Esophagus squamous epithelium (tissue), 5 donors: Measurements from ENCODE around the gene PARD3B. TPM values are rescaled to one million over a fixed set of nuclear protein-coding genes. Genes with fewer than 3 reads are reported as not detected.

Experiments
- DNase-seq: peaks from one replicate; lab custom pipeline; 2025; lab: John Stamatoyannopoulos, UW
- H3K27ac ChIP-seq, 4 donors: fragments of 200-600 bp; sonication (generic); one replicate each; pipeline ENCODE4 v1.5.1; 2016 to 2019; ENCODE audit warnings: mild to moderate bottlenecking in 1 of 4
- H3K27me3 ChIP-seq, 4 donors: fragments of 200-600 bp; sonication (generic); 1 replicate in 3 of 4; 2 replicates in 1 of 4; pipeline versions ENCODE4 v1.5.1 to v1.6.0; 2017 to 2021; ENCODE audit warnings: antibody characterized with exemption in 1 of 4
- H3K36me3 ChIP-seq, 3 donors: fragments of 200-600 bp; sonication (generic); one replicate each; pipeline ENCODE4 v1.5.1; 2016 to 2019
- H3K4me1 ChIP-seq, 3 donors: fragments of 200-600 bp; sonication (generic); one replicate each; pipeline ENCODE4 v1.5.1; 2017 to 2019
- H3K4me3 ChIP-seq, 4 donors: fragments of 200-600 bp; sonication (generic); 1 replicate in 3 of 4; 2 replicates in 1 of 4; pipeline ENCODE4 v1.5.1; 2016 to 2019; ENCODE audit warnings: mild to moderate bottlenecking in 2 of 4, moderate library complexity in 1 of 4
- H3K9me3 ChIP-seq, 3 donors: fragments of 200-600 bp; sonication (generic); one replicate each; pipeline ENCODE4 v1.5.1; 2016 to 2019
- POLR2A ChIP-seq, 4 donors: fragments of 450-650 bp; IDR thresholded peaks; one replicate each; pipeline ENCODE4 v1.6.1; 2017; ENCODE audit warnings: antibody characterized with exemption in 4 of 4, mild to moderate bottlenecking in 4 of 4, moderate library complexity in 3 of 4
- WGBS, 2 donors: methylation state at CpG; one replicate each; pipeline ENCODE4 v1.1.5; 2018; 5-methylcytosine and 5-hydroxymethylcytosine counted together
- intact Hi-C: fragments of 100-400 bp; cut with DNase I; formaldehyde crosslinking; loops from one replicate; pipeline ENCODE4 v1.15.0; 2022
- total RNA-seq, 4 donors: library from RNA; depleted of rRNA; stranded (reverse); fragments of >200 nt; gene quantifications; one replicate each; pipeline ENCODE4 v1.1.0, GENCODE V29; 2016
- TF ChIP-seq, protein P1 (sequence below), 6 experiments: fragments of 450-650 bp in 4 of 6; fragments of 200-600 bp in 2 of 6; sonication (generic) in 2 of 6; IDR thresholded peaks; one replicate each; pipeline ENCODE4 v1.5.1; 2016 to 2019; ENCODE audit warnings: antibody characterized with exemption in 6 of 6, mild to moderate bottlenecking in 4 of 6, moderate library complexity in 4 of 6
- donor health status: DM: yes; HTN: yes; CAD: no.

The PARD3B gene
- total RNA-seq, 4 donors from 2014 or later: 2.4 to 15.8 (median 4.3) TPM

DNA sequence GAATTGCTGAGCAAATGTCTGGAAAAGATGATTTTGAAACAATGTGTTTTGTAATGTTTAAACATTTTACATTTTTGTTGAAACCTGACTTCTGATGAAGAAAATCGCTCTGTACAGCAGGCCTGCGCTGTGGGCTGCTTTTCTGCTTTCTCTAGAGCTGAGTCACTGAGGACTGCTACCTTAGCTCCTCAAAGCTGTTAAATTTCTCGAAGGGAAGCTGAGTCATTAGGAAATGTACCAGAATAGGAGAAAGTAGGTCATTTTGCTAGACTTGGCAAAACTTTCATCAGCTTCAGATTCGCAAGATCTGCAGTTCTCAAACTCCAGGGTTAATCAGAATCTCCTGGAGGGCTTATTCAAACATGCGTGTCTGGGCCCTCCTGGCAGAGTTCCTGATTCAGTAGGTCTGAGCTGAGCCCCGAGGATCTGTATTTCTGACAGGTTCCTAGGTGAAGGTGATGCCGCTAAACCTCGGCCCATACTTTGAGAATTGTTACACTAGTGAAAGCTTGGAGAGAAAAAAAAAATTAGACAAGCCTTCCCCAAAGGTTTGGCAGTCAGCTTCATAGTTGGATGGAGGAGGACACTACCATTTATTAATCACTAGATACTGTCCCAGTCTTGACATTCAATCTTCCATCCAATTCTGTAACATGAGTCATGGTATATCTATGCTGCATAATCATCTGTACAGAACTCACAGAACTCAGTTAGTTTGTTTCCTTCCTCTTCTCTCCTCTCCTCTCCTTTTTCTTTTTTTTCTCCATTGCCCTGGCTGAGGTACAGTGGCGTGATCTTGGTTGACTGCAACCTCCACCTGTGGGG, 297.6 kb downstream of the PARD3B start:
- DNase-seq: no peak
- Histone ChIP-seq H3K4me1 (peaks cover 9 to 27% (median 11%) of the 10 kb centered on the region in 3 donors), H3K9me3 (no peaks in the 10 kb centered on the region), H3K4me3 (peak overlapping the region in 2 of 4 donors; percentile 15 to 18), H3K36me3 (no peaks in the 10 kb centered on the region), H3K27me3 (no peaks in the 10 kb centered on the region), H3K27ac (peak overlapping the region; percentile 33 to 76 (median 52))
- intact Hi-C loops: no loop called here
- no peak for TF ChIP-seq POLR2A (IDR thresholded peaks at IDR 0.05)
- TF ChIP-seq, protein P1, sequence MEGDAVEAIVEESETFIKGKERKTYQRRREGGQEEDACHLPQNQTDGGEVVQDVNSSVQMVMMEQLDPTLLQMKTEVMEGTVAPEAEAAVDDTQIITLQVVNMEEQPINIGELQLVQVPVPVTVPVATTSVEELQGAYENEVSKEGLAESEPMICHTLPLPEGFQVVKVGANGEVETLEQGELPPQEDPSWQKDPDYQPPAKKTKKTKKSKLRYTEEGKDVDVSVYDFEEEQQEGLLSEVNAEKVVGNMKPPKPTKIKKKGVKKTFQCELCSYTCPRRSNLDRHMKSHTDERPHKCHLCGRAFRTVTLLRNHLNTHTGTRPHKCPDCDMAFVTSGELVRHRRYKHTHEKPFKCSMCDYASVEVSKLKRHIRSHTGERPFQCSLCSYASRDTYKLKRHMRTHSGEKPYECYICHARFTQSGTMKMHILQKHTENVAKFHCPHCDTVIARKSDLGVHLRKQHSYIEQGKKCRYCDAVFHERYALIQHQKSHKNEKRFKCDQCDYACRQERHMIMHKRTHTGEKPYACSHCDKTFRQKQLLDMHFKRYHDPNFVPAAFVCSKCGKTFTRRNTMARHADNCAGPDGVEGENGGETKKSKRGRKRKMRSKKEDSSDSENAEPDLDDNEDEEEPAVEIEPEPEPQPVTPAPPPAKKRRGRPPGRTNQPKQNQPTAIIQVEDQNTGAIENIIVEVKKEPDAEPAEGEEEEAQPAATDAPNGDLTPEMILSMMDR (IDR thresholded peaks at IDR 0.05): no peak
- 25 to 28% methylated on average over 6 to 8 of the region's 9 CpGs for WGBS, 2 donors

DNA sequence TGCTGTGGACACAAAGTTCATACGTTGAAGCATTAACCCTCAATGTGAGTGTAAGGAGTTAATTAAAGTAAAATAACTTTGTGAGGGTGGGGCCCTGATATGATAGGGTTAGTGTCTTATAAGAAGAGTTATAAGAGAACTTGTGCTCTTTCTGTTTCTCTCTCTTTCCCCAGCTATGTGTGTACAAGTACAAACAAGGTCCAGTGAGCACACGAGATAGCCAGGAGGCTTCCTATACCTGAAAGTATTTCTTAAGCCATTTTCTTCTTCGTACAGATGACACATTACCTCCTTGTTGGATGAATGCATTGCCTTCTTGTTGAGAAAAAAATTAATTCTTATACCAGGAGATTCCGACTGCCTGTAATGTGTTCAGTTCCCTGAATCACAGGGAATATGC, 301.2 kb downstream of the PARD3B start:
- no peaks in the 10 kb centered on the region for H3K36me3 ChIP-seq
- no peaks in the 10 kb centered on the region for H3K27me3 ChIP-seq
- H3K4me1 ChIP-seq: peaks cover 16 to 54% (median 18%) of the 10 kb centered on the region in 3 donors
- no peaks in the 10 kb centered on the region for H3K9me3 ChIP-seq
- no peak overlapping the region for H3K27ac ChIP-seq
- 43 to 62% methylated on average over 4 of the region's 4 CpGs for WGBS, 2 donors
- H3K4me3 ChIP-seq: no peak overlapping the region
- DNase-seq: no peak
- intact Hi-C loops: no loop called here
- TF ChIP-seq, protein P1 (IDR thresholded peaks at IDR 0.05): no peak
- no peak for TF ChIP-seq POLR2A (IDR thresholded peaks at IDR 0.05)

DNA sequence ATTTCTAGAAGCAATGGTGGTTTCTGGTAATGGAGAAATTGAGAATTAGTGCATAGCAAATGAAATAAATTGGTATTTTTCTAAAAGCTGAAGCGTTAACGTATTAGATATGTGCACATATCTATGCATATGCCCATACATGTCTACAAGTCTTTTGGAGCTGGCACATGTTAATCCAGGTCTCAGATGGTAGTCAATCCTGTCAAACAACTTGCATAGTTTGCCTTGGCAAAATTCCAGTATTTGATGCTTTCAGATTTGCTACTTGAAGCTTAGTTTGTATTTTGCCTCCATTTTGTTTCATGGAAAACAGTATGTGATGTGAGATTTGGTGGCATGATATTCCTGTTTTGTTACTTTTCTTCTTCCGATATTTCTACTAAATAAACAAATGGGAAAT, 304.6 kb downstream of the PARD3B start:
- no peak for TF ChIP-seq POLR2A (IDR thresholded peaks at IDR 0.05)
- TF ChIP-seq, protein P1 (IDR thresholded peaks at IDR 0.05): no peak
- Histone ChIP-seq H3K9me3 (no peaks in the 10 kb centered on the region), H3K4me1 (peaks cover 7 to 57% (median 7%) of the 10 kb centered on the region in 3 donors), H3K27ac (peak overlapping the region in 3 of 4 donors; percentile 33 to 67 (median 50)), H3K36me3 (no peaks in the 10 kb centered on the region), H3K27me3 (no peaks in the 10 kb centered on the region), H3K4me3 (no peak overlapping the region)
- intact Hi-C loops: no loop called here
- no peak for DNase-seq
- 56 to 67% methylated on average over 3 of the region's 3 CpGs for WGBS, 2 donors

DNA sequence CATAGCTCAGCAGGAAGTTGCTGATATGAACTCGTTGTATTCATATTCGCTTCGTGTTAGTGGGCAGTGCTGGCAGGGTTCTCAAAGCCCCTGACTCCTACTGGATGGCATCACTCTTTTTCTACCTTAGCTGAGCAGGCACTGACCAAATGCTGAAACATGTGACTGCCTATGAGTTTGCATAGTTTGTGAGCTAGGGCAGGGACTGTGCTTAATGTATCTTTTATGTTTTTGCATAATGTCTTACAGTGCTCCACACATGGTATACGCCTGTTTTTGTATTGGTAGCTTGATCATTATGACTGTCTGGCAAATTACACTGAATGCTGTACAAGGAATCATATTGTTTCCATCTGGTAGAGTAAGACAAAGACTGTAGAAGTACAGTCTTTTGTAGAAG, 305.3 kb downstream of the PARD3B start:
- no peaks in the 10 kb centered on the region for H3K36me3 ChIP-seq
- no peaks in the 10 kb centered on the region for H3K27me3 ChIP-seq
- no peak for TF ChIP-seq POLR2A (IDR thresholded peaks at IDR 0.05)
- TF ChIP-seq, protein P1 (IDR thresholded peaks at IDR 0.05): no peak
- H3K27ac ChIP-seq: peak overlapping the region in 3 of 4 donors; percentile 33 to 67 (median 50)
- H3K4me3 ChIP-seq: no peak overlapping the region
- DNase-seq: no peak
- H3K4me1 ChIP-seq: peaks cover 7 to 57% (median 7%) of the 10 kb centered on the region in 3 donors
- H3K9me3 ChIP-seq: no peaks in the 10 kb centered on the region
- 58 to 83% methylated on average over 4 of the region's 4 CpGs for WGBS, 2 donors
- intact Hi-C loops: no loop called here

- 65 to 86% methylated on average over 1 of the region's 1 CpG for WGBS, 2 donors
- Histone ChIP-seq H3K4me3 (no peak overlapping the region), H3K27me3 (no peaks in the 10 kb centered on the region), H3K27ac (no peak overlapping the region), H3K9me3 (no peaks in the 10 kb centered on the region), H3K36me3 (no peaks in the 10 kb centered on the region), H3K4me1 (peaks cover 7 to 51% (median 7%) of the 10 kb centered on the region in 3 donors)
- intact Hi-C loops: no loop called here
- TF ChIP-seq, protein P1 (IDR thresholded peaks at IDR 0.05): no peak
- TF ChIP-seq POLR2A (IDR thresholded peaks at IDR 0.05): no peak
- DNase-seq: no peak
These were observed 308.6 kb downstream of the PARD3B start for GRCh38 chr2:204853905-204854304.
